H54 (cell line): ENCODE measurements around the gene DPH3.
A peak's percentile ranks its signal among the peaks of the same experiment; 100 is the strongest.

Experiments
- DNase-seq: peaks from one replicate; pipeline ENCODE4 v3.0.0; 2011; ENCODE audit warnings: low spot score, mixed read lengths; ENCODE audit not compliant: insufficient read length
- FAIRE-seq: peaks from 3 replicates; lab custom pipeline; 2011; peaks lifted over from hg19 to GRCh38; lab: Jason Lieb, UNC
- POLR2A ChIP-seq: IDR thresholded peaks from 2 replicates; pipeline ENCODE4 v1.6.1; 2011; ENCODE audit warnings: low read depth, mild to moderate bottlenecking, low read length

The DPH3 gene

GRCh38 chr3:16286161-16286560, 21.4 kb upstream of the DPH3 start:
- no peak for DNase-seq

GRCh38 chr3:16284633-16285032, 19.9 kb upstream of the DPH3 start:
- no peak for DNase-seq
- TF ChIP-seq POLR2A, result no peak
- no peak for FAIRE-seq

More at GRCh38 chr3:16286161-16286560, 21.4 kb upstream of the DPH3 start:
- TF ChIP-seq POLR2A, result no peak
- no peak for FAIRE-seq

- DNase-seq, result no peak
- no peak for FAIRE-seq
Observed at GRCh38 chr3:16280671-16281070, 15.9 kb upstream of the DPH3 start.

GRCh38 chr3:16279010-16279801, 14.5 kb upstream of the DPH3 start:
- no peak for FAIRE-seq
- no peak for DNase-seq
- no peak for TF ChIP-seq POLR2A

More at GRCh38 chr3:16280671-16281070, 15.9 kb upstream of the DPH3 start:
- TF ChIP-seq POLR2A, result no peak

- no peak for FAIRE-seq
Observed at GRCh38 chr3:16277471-16277870, 12.7 kb upstream of the DPH3 start.

GRCh38 chr3:16273867-16274266, 9.1 kb upstream of the DPH3 start:
- FAIRE-seq, result no peak
- DNase-seq, result no peak
- no peak for TF ChIP-seq POLR2A

More at GRCh38 chr3:16277471-16277870, 12.7 kb upstream of the DPH3 start:
- DNase-seq, result no peak
- TF ChIP-seq POLR2A, result no peak

- no peak for TF ChIP-seq POLR2A
- DNase-seq (no peak), FAIRE-seq (no peak)
Observed at GRCh38 chr3:16272588-16272987, 7.8 kb upstream of the DPH3 start.

GRCh38 chr3:16270855-16271254, 6.1 kb upstream of the DPH3 start:
- no peak for FAIRE-seq
- TF ChIP-seq POLR2A, result no peak
- no peak for DNase-seq

GRCh38 chr3:16266714-16267113, 2.0 kb upstream of the DPH3 start:
- no peak for DNase-seq
- no peak for TF ChIP-seq POLR2A
- FAIRE-seq, result no peak

GRCh38 chr3:16265455-16265786, 678 bp upstream of the DPH3 start:
- DNase-seq, result no peak
- FAIRE-seq, result no peak
- no peak for TF ChIP-seq POLR2A

- no peak for FAIRE-seq
- peak; percentile 50 for DNase-seq
- no peak for TF ChIP-seq POLR2A
Observed at GRCh38 chr3:16264174-16264707, 502 bp downstream of the DPH3 start.

GRCh38 chr3:16262174-16262573, 2.6 kb downstream of the DPH3 start:
- FAIRE-seq (no peak), DNase-seq (no peak)
- TF ChIP-seq POLR2A, result no peak

- FAIRE-seq (no peak), DNase-seq (no peak)
- no peak for TF ChIP-seq POLR2A
Observed at GRCh38 chr3:16260046-16260445, 4.7 kb downstream of the DPH3 start.

GRCh38 chr3:16258866-16259265, 5.9 kb downstream of the DPH3 start:
- TF ChIP-seq POLR2A, result no peak
- FAIRE-seq (no peak), DNase-seq (no peak)

GRCh38 chr3:16258177-16258576, 6.6 kb downstream of the DPH3 start:
- DNase-seq, result no peak
- FAIRE-seq, result no peak
- TF ChIP-seq POLR2A, result no peak

GRCh38 chr3:16257309-16257708, 7.4 kb downstream of the DPH3 start:
- no peak for FAIRE-seq
- DNase-seq, result no peak
- TF ChIP-seq POLR2A, result no peak
